Suppressor macrophage treated with lipopolysaccharide for 1 hour (primary cell): ENCODE measurements around the gene CHST13.

Experiments used
- DNase-seq, 3 donors: peaks; one replicate each; pipeline ENCODE4 v3.0.0-alpha.2; 2020 to 2022

The CHST13 gene

GRCh38 chr3:126523745-126524428 lies at the start of gene CHST13:
TSS of gene CHST13 (plus strand) at chr3:126524155. CDS start at chr3:126524333, 178 bp downstream.
- DNase-seq = peak; percentile 72 to 93 (median 82)

GRCh38 chr3:126474498-126475412 lies 49.2 kb upstream of the CHST13 start:
- peak; percentile 49 to 66 (median 61) for DNase-seq

- DNase-seq = peak; percentile 95 to 99 (median 98)
Observed at GRCh38 chr3:126475413-126476114, 48.4 kb upstream of the CHST13 start, which contains the start of gene ZXDC. TSS of gene ZXDC (minus strand) at chr3:126475891. CDS start at chr3:126475865, 26 bp downstream.

- DNase-seq = peak in 1 of 3 donors; percentile 31
Observed at GRCh38 chr3:126476166-126477060, 47.5 kb upstream of the CHST13 start.

GRCh38 chr3:126477061-126477380 lies 46.9 kb upstream of the CHST13 start:
- DNase-seq = no peak

- DNase-seq = no peak
Observed at GRCh38 chr3:126478581-126479310, 45.2 kb upstream of the CHST13 start.

GRCh38 chr3:126479642-126480041 lies 44.3 kb upstream of the CHST13 start:
- DNase-seq = no peak

- no peak for DNase-seq
Observed at GRCh38 chr3:126480206-126480605, 43.7 kb upstream of the CHST13 start.

GRCh38 chr3:126480861-126481260 lies 43.1 kb upstream of the CHST13 start:
- DNase-seq = no peak

- DNase-seq = no peak
Observed at GRCh38 chr3:126481808-126482502, 42.0 kb upstream of the CHST13 start.

GRCh38 chr3:126482503-126483255 lies 41.3 kb upstream of the CHST13 start:
- DNase-seq = no peak

- no peak for DNase-seq
Observed at GRCh38 chr3:126483321-126483761, 40.6 kb upstream of the CHST13 start.

GRCh38 chr3:126484148-126484547 lies 39.8 kb upstream of the CHST13 start:
- no peak for DNase-seq

GRCh38 chr3:126484662-126485061 lies 39.3 kb upstream of the CHST13 start:
- no peak for DNase-seq

GRCh38 chr3:126485176-126485897 lies 38.6 kb upstream of the CHST13 start:
- no peak for DNase-seq

GRCh38 chr3:126485956-126486355 lies 38.0 kb upstream of the CHST13 start:
- no peak for DNase-seq

GRCh38 chr3:126486360-126486847 lies 37.6 kb upstream of the CHST13 start:
- no peak for DNase-seq

- DNase-seq = peak in 1 of 3 donors; percentile 18
Observed at GRCh38 chr3:126487151-126487771, 36.7 kb upstream of the CHST13 start.

- no peak for DNase-seq
Observed at GRCh38 chr3:126488185-126488584, 35.8 kb upstream of the CHST13 start.
